Glutamatergic neuron (in vitro differentiated cells): ENCODE measurements around the gene MRPL33. TPM values are rescaled to one million over a fixed set of nuclear protein-coding genes. Genes with fewer than 3 reads are reported as not detected.
A peak's percentile ranks its signal among the peaks of the same experiment; 100 is the strongest.

ENCODE experiments used
- DNase-seq: peaks from one replicate; pipeline ENCODE4 v3.0.0; 2022
- H3K27ac Mint-ChIP-seq: one replicate; pipeline ENCODE4 v1.8.0; 2020; ENCODE audit warnings: mild to moderate bottlenecking, mixed read lengths, inconsistent platforms; ENCODE audit not compliant: unreplicated experiment
- H3K27me3 Mint-ChIP-seq: one replicate; pipeline ENCODE4 v1.8.0; 2020; ENCODE audit warnings: mild to moderate bottlenecking, moderate library complexity, mixed read lengths, inconsistent platforms; ENCODE audit not compliant: unreplicated experiment
- H3K36me3 Mint-ChIP-seq: one replicate; pipeline ENCODE4 v1.8.0; 2020; ENCODE audit warnings: mild to moderate bottlenecking, mixed read lengths, inconsistent platforms; ENCODE audit not compliant: unreplicated experiment
- H3K4me1 Mint-ChIP-seq: one replicate; pipeline ENCODE4 v1.8.0; 2020; ENCODE audit warnings: mild to moderate bottlenecking, low read depth, mixed read lengths, inconsistent platforms; ENCODE audit not compliant: unreplicated experiment
- H3K4me3 Mint-ChIP-seq: one replicate; pipeline ENCODE4 v1.8.0; 2020; ENCODE audit warnings: mild to moderate bottlenecking, mixed read lengths, inconsistent platforms; ENCODE audit not compliant: unreplicated experiment
- H3K9me3 Mint-ChIP-seq: one replicate; pipeline ENCODE4 v1.8.0; 2020; ENCODE audit warnings: mild to moderate bottlenecking, moderate library complexity, mixed read lengths, inconsistent platforms; ENCODE audit not compliant: unreplicated experiment
- CTCF ChIP-seq: fragments of 200-600 bp; sonication (generic); IDR thresholded peaks from one replicate; pipeline ENCODE4 v1.5.0; 2021; ENCODE audit not compliant: partially characterized antibody, unreplicated experiment
- total RNA-seq: library from RNA; stranded (reverse); fragmentation: NEBNext Ultra II Directional; extraction: Animal tissue kit (Norgen Biotek cat#: 25700); gene quantifications from one replicate; pipeline ENCODE4 v1.2.1, GENCODE V29; 2021; ENCODE audit not compliant: unreplicated experiment

Gene MRPL33
- total RNA-seq, 1 donor from 2014 or later, result 54.2 TPM

- peaks cover 2% of the 10 kb centered on the region for H3K4me1 Mint-ChIP-seq
- H3K27me3 Mint-ChIP-seq, result peaks cover 2% of the 10 kb centered on the region
- no peak overlapping the region for H3K27ac Mint-ChIP-seq
- no peak overlapping the region for H3K4me3 Mint-ChIP-seq
- no peak for TF ChIP-seq CTCF
- no peak for DNase-seq
- H3K9me3 Mint-ChIP-seq, result peaks cover 4% of the 10 kb centered on the region
- no peaks in the 10 kb centered on the region for H3K36me3 Mint-ChIP-seq
Observed at GRCh38 chr2:27730261-27730662, 41.3 kb upstream of the MRPL33 start.

DNA sequence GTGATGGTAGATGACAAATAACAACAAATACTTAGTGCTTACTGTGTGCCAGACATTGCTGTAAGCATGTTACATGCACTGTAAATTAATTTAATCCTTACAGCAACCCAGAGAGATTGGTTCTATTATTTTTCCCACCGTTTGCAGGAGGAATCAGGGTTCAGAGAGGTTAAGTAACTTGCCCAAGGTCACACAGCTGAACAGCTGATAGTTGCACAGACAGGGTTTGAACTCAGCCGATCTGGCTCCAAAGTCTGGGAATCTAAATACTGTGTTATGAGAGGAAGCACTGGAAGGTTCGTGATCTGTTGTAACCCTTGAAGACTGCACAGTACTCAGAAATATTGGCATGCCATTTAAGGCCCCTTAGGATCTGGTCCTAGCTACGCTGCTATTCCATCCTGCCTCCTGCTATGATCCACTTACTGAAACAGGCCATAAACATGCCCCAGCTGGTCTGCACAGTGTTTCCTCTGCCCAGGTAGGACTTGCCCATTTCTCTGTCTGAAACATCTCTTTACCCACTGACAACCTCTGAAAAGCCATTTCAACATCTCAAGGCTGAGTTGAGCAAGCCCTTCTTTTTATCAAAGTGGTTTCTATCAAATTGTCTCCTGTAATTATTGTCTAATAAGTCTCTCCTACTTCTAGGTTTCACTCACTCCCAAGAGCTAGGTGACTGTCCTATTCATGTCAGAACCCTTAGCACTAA, 40.4 kb upstream of the MRPL33 start:
- peaks cover 2% of the 10 kb centered on the region for H3K27me3 Mint-ChIP-seq
- no peaks in the 10 kb centered on the region for H3K36me3 Mint-ChIP-seq
- peaks cover 2% of the 10 kb centered on the region for H3K4me1 Mint-ChIP-seq
- no peak overlapping the region for H3K27ac Mint-ChIP-seq
- no peak for TF ChIP-seq CTCF
- H3K9me3 Mint-ChIP-seq, result peaks cover 4% of the 10 kb centered on the region
- DNase-seq, result no peak
- no peak overlapping the region for H3K4me3 Mint-ChIP-seq

GRCh38 chr2:27734305-27734704, 37.2 kb upstream of the MRPL33 start:
- no peaks in the 10 kb centered on the region for H3K36me3 Mint-ChIP-seq
- no peak overlapping the region for H3K4me3 Mint-ChIP-seq
- peaks cover 8% of the 10 kb centered on the region for H3K9me3 Mint-ChIP-seq
- peaks cover 4% of the 10 kb centered on the region for H3K4me1 Mint-ChIP-seq
- H3K27ac Mint-ChIP-seq, result no peak overlapping the region
- H3K27me3 Mint-ChIP-seq, result no peaks in the 10 kb centered on the region
- no peak for DNase-seq
- TF ChIP-seq CTCF, result no peak

GRCh38 chr2:27735263-27735904, 36.1 kb upstream of the MRPL33 start:
- no peaks in the 10 kb centered on the region for H3K27me3 Mint-ChIP-seq
- H3K9me3 Mint-ChIP-seq, result peaks cover 8% of the 10 kb centered on the region
- H3K36me3 Mint-ChIP-seq, result no peaks in the 10 kb centered on the region
- no peak for TF ChIP-seq CTCF
- peak overlapping the region; percentile 68 for H3K4me3 Mint-ChIP-seq
- peaks cover 4% of the 10 kb centered on the region for H3K4me1 Mint-ChIP-seq
- peak; percentile 39 for DNase-seq
- H3K27ac Mint-ChIP-seq, result no peak overlapping the region
